ENCODE measurements around the gene TAPBP. TPM values are rescaled to one million over a fixed set of nuclear protein-coding genes. Genes with fewer than 3 reads are reported as not detected.
A peak's percentile ranks its signal among the peaks of the same experiment; 100 is the strongest.
"Not testable (repeated sequence)": the region's sequence is repeated elsewhere in the genome, so short reads cannot be mapped to it uniquely, and the experiment has no call there.

The TAPBP gene
- total RNA-seq, 1 donor from 2014 or later, result 144 TPM

DNA sequence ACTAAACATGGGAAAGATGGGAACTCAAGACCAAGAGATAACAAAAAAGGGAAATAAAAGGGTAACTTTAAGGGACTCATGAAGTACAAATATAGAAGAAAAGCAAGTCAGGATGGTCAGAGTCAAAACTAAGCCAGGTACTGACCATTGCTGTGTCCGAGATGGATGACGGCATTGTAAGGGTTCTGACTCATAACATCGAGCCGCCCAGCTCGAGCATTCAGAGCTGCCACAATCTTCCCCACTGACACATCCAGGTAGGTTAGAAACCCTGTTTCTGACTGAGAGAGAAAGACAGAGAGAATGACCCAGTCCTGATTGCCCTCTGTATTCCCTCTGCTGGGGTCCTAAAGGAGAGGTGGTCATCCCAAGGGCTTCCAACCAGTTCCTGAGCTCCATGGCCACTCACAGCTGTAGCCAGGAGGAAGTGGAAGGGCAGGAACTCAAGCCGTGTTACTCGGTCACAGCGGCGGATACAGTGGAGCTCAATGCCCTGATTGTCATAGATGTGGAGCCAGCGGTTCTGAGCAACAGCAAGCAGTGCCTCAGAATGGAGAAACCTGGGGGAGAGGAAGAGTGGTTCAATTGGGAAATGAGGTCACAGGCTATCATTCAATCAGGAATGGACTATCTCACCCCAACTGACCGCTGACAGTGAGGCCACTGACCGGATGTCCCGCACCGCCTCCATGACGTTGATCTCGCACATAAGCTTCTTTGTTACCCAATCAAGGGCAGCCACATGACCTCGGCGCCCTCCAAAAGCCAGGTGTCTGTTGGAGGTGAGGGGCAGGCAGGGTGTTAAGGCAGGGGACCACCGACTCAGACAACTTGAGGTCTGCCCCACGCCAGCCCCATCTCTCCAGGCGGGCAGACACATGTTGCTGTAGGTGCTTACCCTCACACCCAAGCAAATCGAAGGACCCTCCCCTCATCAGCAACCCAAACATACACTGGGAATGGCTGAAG is 26.6 kb downstream of the TAPBP start:
- TF ChIP-seq, protein P1, sequence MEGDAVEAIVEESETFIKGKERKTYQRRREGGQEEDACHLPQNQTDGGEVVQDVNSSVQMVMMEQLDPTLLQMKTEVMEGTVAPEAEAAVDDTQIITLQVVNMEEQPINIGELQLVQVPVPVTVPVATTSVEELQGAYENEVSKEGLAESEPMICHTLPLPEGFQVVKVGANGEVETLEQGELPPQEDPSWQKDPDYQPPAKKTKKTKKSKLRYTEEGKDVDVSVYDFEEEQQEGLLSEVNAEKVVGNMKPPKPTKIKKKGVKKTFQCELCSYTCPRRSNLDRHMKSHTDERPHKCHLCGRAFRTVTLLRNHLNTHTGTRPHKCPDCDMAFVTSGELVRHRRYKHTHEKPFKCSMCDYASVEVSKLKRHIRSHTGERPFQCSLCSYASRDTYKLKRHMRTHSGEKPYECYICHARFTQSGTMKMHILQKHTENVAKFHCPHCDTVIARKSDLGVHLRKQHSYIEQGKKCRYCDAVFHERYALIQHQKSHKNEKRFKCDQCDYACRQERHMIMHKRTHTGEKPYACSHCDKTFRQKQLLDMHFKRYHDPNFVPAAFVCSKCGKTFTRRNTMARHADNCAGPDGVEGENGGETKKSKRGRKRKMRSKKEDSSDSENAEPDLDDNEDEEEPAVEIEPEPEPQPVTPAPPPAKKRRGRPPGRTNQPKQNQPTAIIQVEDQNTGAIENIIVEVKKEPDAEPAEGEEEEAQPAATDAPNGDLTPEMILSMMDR (conservative IDR thresholded peaks at IDR 0.05; ENCODE audit: low read depth, low read length), result no peak
- no peak overlapping the region for H3K4me3 ChIP-seq (ENCODE audit: low read depth, low read length)
- DNase-seq (ENCODE audit: low read depth), result no peak

DNA sequence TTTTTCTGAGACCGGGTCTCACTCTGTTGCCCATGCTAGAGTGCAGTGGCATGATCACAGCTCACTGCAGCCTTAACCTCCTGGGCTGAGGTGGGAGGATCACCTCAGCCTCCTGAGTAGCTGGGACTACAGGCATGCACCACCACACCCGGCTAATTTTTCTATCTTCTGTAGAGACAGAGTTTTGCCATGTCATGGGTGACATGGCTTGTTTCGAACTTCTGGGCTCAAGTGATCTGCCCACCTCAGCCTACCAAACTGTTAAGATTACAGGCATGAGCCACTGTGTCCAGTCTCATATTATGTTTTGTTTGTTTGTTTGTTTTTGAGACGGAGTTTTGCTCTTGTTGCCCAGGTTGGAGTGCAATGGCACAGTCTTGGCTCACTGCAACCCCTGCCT is 28.7 kb downstream of the TAPBP start:
- H3K4me3 ChIP-seq (ENCODE audit: low read depth, low read length); DNase-seq (ENCODE audit: low read depth): not testable (repeated sequence)

DNA sequence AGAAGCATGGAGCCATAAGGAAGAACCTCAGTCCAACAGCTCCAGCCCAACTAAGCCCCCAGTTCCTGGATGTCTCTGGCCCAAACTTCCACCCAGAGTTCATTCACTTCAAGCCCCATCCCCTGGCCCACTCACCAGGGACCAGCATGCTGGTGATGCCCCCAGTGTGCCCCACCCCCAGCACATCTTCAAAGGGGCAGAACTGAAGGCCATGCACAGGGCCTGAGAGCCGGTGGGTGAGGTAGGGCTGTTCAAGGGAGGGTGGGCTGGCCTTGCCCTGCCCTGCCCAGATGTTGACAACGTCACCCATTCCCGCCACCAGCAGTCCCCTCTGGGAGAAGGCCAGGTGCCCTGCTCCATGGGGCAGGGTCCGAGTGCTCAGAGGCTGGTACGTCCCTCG is 33.3 kb downstream of the TAPBP start:
- H3K4me3 ChIP-seq (ENCODE audit: low read depth, low read length), result no peak overlapping the region
- no peak for DNase-seq (ENCODE audit: low read depth)
- TF ChIP-seq, protein P1 (conservative IDR thresholded peaks at IDR 0.05; ENCODE audit: low read depth, low read length), result no peak

- no peak for DNase-seq (ENCODE audit: low read depth)
- TF ChIP-seq, protein P1 (conservative IDR thresholded peaks at IDR 0.05; ENCODE audit: low read depth, low read length), result peak; percentile 86
- no peak overlapping the region for H3K4me3 ChIP-seq (ENCODE audit: low read depth, low read length)
Measured at GRCh38 chr6:33279971-33280511, 33.8 kb downstream of the TAPBP start.

- TF ChIP-seq, protein P1 (conservative IDR thresholded peaks at IDR 0.05; ENCODE audit: low read depth, low read length), result no peak
- H3K4me3 ChIP-seq (ENCODE audit: low read depth, low read length), result no peak overlapping the region
- no peak for DNase-seq (ENCODE audit: low read depth)
Measured at GRCh38 chr6:33279257-33279695, 34.6 kb downstream of the TAPBP start.

DNA sequence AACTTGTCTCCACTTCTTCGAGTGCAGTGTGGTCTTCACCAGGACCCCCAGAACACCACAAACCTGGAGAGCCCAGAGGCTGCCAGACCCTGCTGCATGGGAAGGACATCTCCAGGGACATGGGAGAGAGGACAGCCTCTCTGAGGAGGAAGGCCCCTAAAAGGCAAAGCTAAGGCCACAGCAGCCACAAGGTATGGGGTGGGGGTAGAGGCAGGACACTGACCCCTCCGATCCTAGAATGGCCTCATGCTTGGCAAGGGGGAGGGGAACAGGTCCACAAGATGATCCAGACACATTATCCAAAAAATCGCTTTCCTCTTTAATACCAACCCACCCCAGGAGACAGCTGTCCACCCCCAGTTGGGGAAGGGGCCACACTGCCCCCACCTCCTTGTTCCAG is 35.1 kb downstream of the TAPBP start:
- no peak for DNase-seq (ENCODE audit: low read depth)
- TF ChIP-seq, protein P1 (conservative IDR thresholded peaks at IDR 0.05; ENCODE audit: low read depth, low read length), result no peak
- H3K4me3 ChIP-seq (ENCODE audit: low read depth, low read length), result no peak overlapping the region

DNA sequence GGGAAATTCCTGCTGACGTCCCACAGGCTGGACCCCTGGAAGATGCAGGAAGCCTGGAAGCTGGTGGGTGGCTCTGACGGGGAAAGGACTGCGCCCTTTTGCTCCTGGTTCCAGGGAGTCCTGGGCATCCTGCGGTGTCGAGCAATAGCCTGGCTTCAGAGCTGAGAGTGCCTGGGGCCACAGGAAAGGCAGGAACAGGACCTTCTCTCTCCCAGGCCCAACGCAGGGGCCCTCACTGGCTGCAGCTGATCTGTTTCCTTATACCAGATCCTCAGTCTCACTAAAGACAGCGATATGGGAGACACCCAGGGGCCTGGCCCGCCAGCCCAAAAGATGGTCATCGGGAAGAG is 35.5 kb downstream of the TAPBP start:
- H3K4me3 ChIP-seq (ENCODE audit: low read depth, low read length), result no peak overlapping the region
- TF ChIP-seq, protein P1 (conservative IDR thresholded peaks at IDR 0.05; ENCODE audit: low read depth, low read length), result no peak
- DNase-seq (ENCODE audit: low read depth), result no peak

All from epithelial cell of proximal tubule (primary cell).